Trophoblast cell (in vitro differentiated cells and primary cell): Measurements from ENCODE around the gene LMBR1.

Source experiments
- DNase-seq, 2 donors: peaks; one replicate each; pipeline ENCODE4 v3.0.0-alpha.2; 2016
- H2AFZ ChIP-seq: 2 replicates; pipeline ENCODE4 v1.6.1; 2013; ENCODE audit warnings: low read length, moderate library complexity, mild to moderate bottlenecking; ENCODE audit not compliant: insufficient read depth, poor library complexity
- H2AK5ac ChIP-seq: 2 replicates; pipeline ENCODE4 v1.6.1; 2013; ENCODE audit warnings: mild to moderate bottlenecking, low read length
- H2BK120ac ChIP-seq: 2 replicates; pipeline ENCODE4 v1.6.1; 2013; ENCODE audit warnings: low read length, mild to moderate bottlenecking, moderate library complexity; ENCODE audit not compliant: insufficient read depth, poor library complexity
- H2BK12ac ChIP-seq: 2 replicates; pipeline ENCODE4 v1.6.1; 2013; ENCODE audit warnings: mild to moderate bottlenecking, low read length, moderate library complexity
- H2BK5ac ChIP-seq: 2 replicates; pipeline ENCODE4 v1.6.1; 2013; ENCODE audit warnings: low read length, low read depth, moderate library complexity, mild to moderate bottlenecking; ENCODE audit not compliant: poor library complexity
- H3K14ac ChIP-seq: 2 replicates; pipeline ENCODE4 v1.6.1; 2013; ENCODE audit warnings: mild to moderate bottlenecking, low read length
- H3K18ac ChIP-seq: 2 replicates; pipeline ENCODE4 v1.6.1; 2013; ENCODE audit warnings: mild to moderate bottlenecking, low read length
- H3K23ac ChIP-seq: 2 replicates; pipeline ENCODE4 v1.6.1; 2013; ENCODE audit warnings: low read length
- H3K27ac ChIP-seq: 2 replicates; pipeline ENCODE4 v1.5.1; 2013; ENCODE audit warnings: low read depth, mild to moderate bottlenecking, inconsistent platforms, low read length, moderate library complexity
- H3K27me3 ChIP-seq: 2 replicates; pipeline ENCODE4 v1.6.1; 2013; ENCODE audit warnings: inconsistent platforms, mild to moderate bottlenecking, low read length, moderate library complexity; ENCODE audit not compliant: insufficient read depth
- H3K36me3 ChIP-seq, 2 experiments: 1 replicate in 1 of 2; 2 replicates in 1 of 2; pipeline ENCODE4 v1.6.1; 2013; ENCODE audit warnings: low read length in 2 of 2, mild to moderate bottlenecking in 2 of 2, moderate library complexity in 1 of 2; ENCODE audit not compliant: insufficient read depth in 2 of 2, control insufficient read depth in 1 of 2
- H3K4ac ChIP-seq: 2 replicates; pipeline ENCODE4 v1.6.1; 2013; ENCODE audit warnings: low read depth, mild to moderate bottlenecking, low read length, moderate library complexity
- H3K4me1 ChIP-seq, 2 experiments: 1 replicate in 1 of 2; 2 replicates in 1 of 2; pipeline ENCODE4 v1.6.1; 2013; ENCODE audit warnings: low read length in 2 of 2, mild to moderate bottlenecking in 2 of 2, moderate library complexity in 1 of 2; ENCODE audit not compliant: insufficient read depth in 2 of 2, control insufficient read depth in 1 of 2
- H3K4me2 ChIP-seq: 2 replicates; pipeline ENCODE4 v1.6.1; 2013; ENCODE audit warnings: inconsistent platforms, mild to moderate bottlenecking, low read length, moderate library complexity
- H3K4me3 ChIP-seq: 2 replicates; pipeline ENCODE4 v1.5.1; 2013; ENCODE audit warnings: mild to moderate bottlenecking, low read depth, low read length, inconsistent platforms
- H3K79me1 ChIP-seq: one replicate; pipeline ENCODE4 v1.6.1; 2013; ENCODE audit warnings: low read length
- H3K79me2 ChIP-seq: 2 replicates; pipeline ENCODE4 v1.6.1; 2013; ENCODE audit warnings: low read length, mild to moderate bottlenecking; ENCODE audit not compliant: control insufficient read depth, insufficient read depth, poor library complexity
- H3K9ac ChIP-seq: 2 replicates; pipeline ENCODE4 v1.6.1; 2013; ENCODE audit warnings: mild to moderate bottlenecking, low read length
- H3K9me3 ChIP-seq: 2 replicates; pipeline ENCODE4 v1.6.1; 2013; ENCODE audit warnings: low read depth, mild to moderate bottlenecking, control low read depth, inconsistent platforms, low read length; ENCODE audit not compliant: insufficient read depth
- H4K12ac ChIP-seq: 2 replicates; pipeline ENCODE4 v1.6.1; 2013; ENCODE audit warnings: low read depth, mild to moderate bottlenecking, low read length, moderate library complexity
- H4K8ac ChIP-seq: 2 replicates; pipeline ENCODE4 v1.6.1; 2013; ENCODE audit warnings: low read depth, mild to moderate bottlenecking, low read length, moderate library complexity
- H4K91ac ChIP-seq: one replicate; pipeline ENCODE4 v1.6.1; 2013; ENCODE audit warnings: low read depth, mild to moderate bottlenecking, low read length, moderate library complexity
- WGBS: extraction: QIAGEN DNeasy Blood & Tissue Kit; methylation state at CpG from one replicate; pipeline ENCODE4 v1.1.7; 2013; ENCODE audit warnings: missing lambda C conversion rate; ENCODE audit not compliant: insufficient read length, insufficient coverage; ENCODE audit errors: extremely low coverage; 5-methylcytosine and 5-hydroxymethylcytosine counted together

The LMBR1 gene

DNA sequence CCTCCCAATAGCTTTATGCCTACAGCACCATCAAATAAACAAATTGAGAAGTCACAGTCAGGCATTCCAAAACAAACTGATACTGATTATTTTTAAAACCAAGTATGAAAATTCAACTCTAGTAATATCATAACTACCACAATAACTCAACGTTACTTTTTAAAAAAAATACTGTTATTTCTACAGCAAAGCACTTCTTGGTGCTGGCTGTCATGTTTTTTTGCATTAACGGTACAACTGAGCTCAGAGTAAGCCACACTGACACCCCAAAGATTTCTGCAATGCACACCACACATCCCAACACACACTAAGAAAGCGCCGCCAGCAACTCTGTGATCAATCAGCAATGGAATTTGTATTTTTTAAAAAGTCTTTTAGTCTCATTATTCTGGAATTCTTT lies 138.8 kb downstream of the LMBR1 start:
- Histone ChIP-seq H2AFZ (no peak overlapping the region), H4K8ac (no peak overlapping the region), H3K4ac (no peak overlapping the region), H2BK12ac (no peak overlapping the region), H2BK120ac (no peak overlapping the region), H3K79me1 (no peaks in the 10 kb centered on the region), H3K9me3 (no peaks in the 10 kb centered on the region), H2AK5ac (no peak overlapping the region), H3K4me1 (no peaks in the 10 kb centered on the region), H3K27ac (no peak overlapping the region), H3K14ac (no peak overlapping the region), H3K4me3 (no peak overlapping the region), H3K23ac (no peak overlapping the region), H3K9ac (no peak overlapping the region), H3K36me3 (peaks cover 0 to 2% of the 10 kb centered on the region in 2 experiments), H3K18ac (no peak overlapping the region), H3K79me2 (no peaks in the 10 kb centered on the region), H3K4me2 (no peak overlapping the region), H3K27me3 (no peaks in the 10 kb centered on the region), H2BK5ac (no peak overlapping the region), H4K91ac (no peak overlapping the region), H4K12ac (no peak overlapping the region)
- no CpG with 5 or more reads among the region's 4 CpGs for WGBS
- no peak for DNase-seq

GRCh38 chr7:156753630-156754029 lies 139.4 kb downstream of the LMBR1 start:
- Histone ChIP-seq H2AFZ (no peak overlapping the region), H4K8ac (no peak overlapping the region), H4K12ac (no peak overlapping the region), H3K79me2 (no peaks in the 10 kb centered on the region), H3K4me3 (no peak overlapping the region), H2BK5ac (no peak overlapping the region), H2BK12ac (no peak overlapping the region), H2AK5ac (no peak overlapping the region), H3K4me2 (no peak overlapping the region), H3K36me3 (peaks cover 0 to 2% of the 10 kb centered on the region in 2 experiments), H3K79me1 (no peaks in the 10 kb centered on the region), H3K27ac (no peak overlapping the region), H4K91ac (no peak overlapping the region), H3K23ac (no peak overlapping the region), H3K4ac (no peak overlapping the region), H3K14ac (no peak overlapping the region), H3K18ac (no peak overlapping the region), H3K9ac (no peak overlapping the region), H3K27me3 (no peaks in the 10 kb centered on the region), H2BK120ac (no peak overlapping the region), H3K4me1 (no peaks in the 10 kb centered on the region), H3K9me3 (no peaks in the 10 kb centered on the region)
- no CpG with 5 or more reads among the region's 7 CpGs for WGBS
- DNase-seq = no peak

GRCh38 chr7:156753229-156753560 lies 139.8 kb downstream of the LMBR1 start:
- DNase-seq = no peak
- no peak overlapping the region for H3K23ac ChIP-seq
- H3K9me3 ChIP-seq = no peaks in the 10 kb centered on the region
- no peaks in the 10 kb centered on the region for H3K27me3 ChIP-seq
- H3K18ac ChIP-seq = no peak overlapping the region
- H2BK12ac ChIP-seq = no peak overlapping the region
- WGBS = no CpG with 5 or more reads among the region's 4 CpGs
- no peak overlapping the region for H3K4me3 ChIP-seq
- H3K9ac ChIP-seq = no peak overlapping the region
- H2BK5ac ChIP-seq = no peak overlapping the region
- no peaks in the 10 kb centered on the region for H3K79me1 ChIP-seq
- no peak overlapping the region for H3K27ac ChIP-seq
- no peaks in the 10 kb centered on the region for H3K4me1 ChIP-seq
- peaks cover 0 to 2% of the 10 kb centered on the region in 2 experiments for H3K36me3 ChIP-seq
- H3K4ac ChIP-seq = no peak overlapping the region
- no peak overlapping the region for H2AK5ac ChIP-seq
- no peak overlapping the region for H4K91ac ChIP-seq
- no peak overlapping the region for H2AFZ ChIP-seq
- no peak overlapping the region for H2BK120ac ChIP-seq
- no peak overlapping the region for H3K4me2 ChIP-seq
- no peak overlapping the region for H3K14ac ChIP-seq
- H4K12ac ChIP-seq = no peak overlapping the region
- no peaks in the 10 kb centered on the region for H3K79me2 ChIP-seq
- H4K8ac ChIP-seq = no peak overlapping the region

DNA sequence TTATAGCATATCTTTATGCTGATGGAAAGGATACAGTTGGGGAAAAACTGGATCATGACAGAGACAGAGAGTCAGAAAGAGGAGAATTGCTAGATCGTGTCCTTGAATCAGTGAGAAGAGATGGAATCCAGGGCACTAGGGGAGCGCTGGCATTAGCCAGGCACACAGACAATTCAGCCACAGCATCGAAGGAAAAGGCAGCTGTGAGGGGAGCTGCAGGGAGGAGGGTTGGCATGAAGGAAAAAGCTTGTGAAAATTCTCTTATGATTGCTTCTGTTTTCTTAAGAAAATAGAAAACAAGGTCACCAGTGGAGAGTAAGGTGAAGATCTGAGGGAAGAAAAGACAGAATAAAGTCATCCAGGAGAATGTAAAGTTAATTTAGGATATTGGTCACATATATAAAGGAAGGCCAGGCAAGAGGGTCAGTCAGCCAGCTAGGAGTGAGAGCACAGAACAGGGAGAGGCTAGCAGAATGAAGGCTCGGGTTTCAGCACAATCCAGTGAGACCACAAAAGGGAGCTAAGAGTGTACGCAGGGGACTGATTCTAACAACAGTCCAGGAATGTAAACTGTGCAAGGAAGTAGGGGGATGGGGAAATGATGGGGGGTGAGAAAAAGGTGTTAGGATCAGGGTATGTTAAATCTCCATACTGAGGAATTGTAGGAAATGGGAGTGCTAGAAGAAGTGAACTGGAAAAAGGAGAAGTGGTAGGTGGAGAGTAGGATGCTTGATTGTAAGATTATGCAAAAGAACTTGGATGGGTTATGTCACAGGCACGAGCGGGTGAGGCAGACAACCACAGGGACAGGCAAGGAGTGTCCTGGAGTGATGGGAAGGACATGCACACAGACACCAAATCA lies 140.4 kb downstream of the LMBR1 start:
- H3K36me3 ChIP-seq = peaks cover 0 to 2% of the 10 kb centered on the region in 2 experiments
- H3K27me3 ChIP-seq = no peaks in the 10 kb centered on the region
- H3K79me1 ChIP-seq = no peaks in the 10 kb centered on the region
- no peak overlapping the region for H3K23ac ChIP-seq
- no peak overlapping the region for H2BK5ac ChIP-seq
- no peak overlapping the region for H2BK120ac ChIP-seq
- no peak overlapping the region for H3K27ac ChIP-seq
- no peaks in the 10 kb centered on the region for H3K4me1 ChIP-seq
- H3K14ac ChIP-seq = no peak overlapping the region
- WGBS = no CpG with 5 or more reads among the region's 7 CpGs
- no peak overlapping the region for H3K4ac ChIP-seq
- no peak overlapping the region for H4K8ac ChIP-seq
- H2AK5ac ChIP-seq = no peak overlapping the region
- no peaks in the 10 kb centered on the region for H3K9me3 ChIP-seq
- H3K4me2 ChIP-seq = no peak overlapping the region
- no peak overlapping the region for H4K12ac ChIP-seq
- no peak overlapping the region for H2AFZ ChIP-seq
- H3K4me3 ChIP-seq = no peak overlapping the region
- H4K91ac ChIP-seq = no peak overlapping the region
- no peak overlapping the region for H3K18ac ChIP-seq
- no peak for DNase-seq
- H2BK12ac ChIP-seq = no peak overlapping the region
- no peaks in the 10 kb centered on the region for H3K79me2 ChIP-seq
- no peak overlapping the region for H3K9ac ChIP-seq
